ENCODE results near the gene FADD.

Gene FADD

GRCh38 chr11:70204466-70204799, 1.3 kb downstream of the FADD start:
- H3K9me3 Mint-ChIP-seq, result peaks cover 4% of the 10 kb centered on the region

GRCh38 chr11:70205049-70205725, 2.1 kb downstream of the FADD start:
- no peak for DNase-seq
- Mint-ChIP-seq H3K36me3 (ENCODE audit: low read depth) (peaks cover 33% of the 10 kb centered on the region), H3K27ac (peak overlapping the region; percentile 43)

More at GRCh38 chr11:70204466-70204799, 1.3 kb downstream of the FADD start:
- no peak for DNase-seq
- peaks cover 43% of the 10 kb centered on the region for H3K4me1 Mint-ChIP-seq
- TF ChIP-seq, protein P1, sequence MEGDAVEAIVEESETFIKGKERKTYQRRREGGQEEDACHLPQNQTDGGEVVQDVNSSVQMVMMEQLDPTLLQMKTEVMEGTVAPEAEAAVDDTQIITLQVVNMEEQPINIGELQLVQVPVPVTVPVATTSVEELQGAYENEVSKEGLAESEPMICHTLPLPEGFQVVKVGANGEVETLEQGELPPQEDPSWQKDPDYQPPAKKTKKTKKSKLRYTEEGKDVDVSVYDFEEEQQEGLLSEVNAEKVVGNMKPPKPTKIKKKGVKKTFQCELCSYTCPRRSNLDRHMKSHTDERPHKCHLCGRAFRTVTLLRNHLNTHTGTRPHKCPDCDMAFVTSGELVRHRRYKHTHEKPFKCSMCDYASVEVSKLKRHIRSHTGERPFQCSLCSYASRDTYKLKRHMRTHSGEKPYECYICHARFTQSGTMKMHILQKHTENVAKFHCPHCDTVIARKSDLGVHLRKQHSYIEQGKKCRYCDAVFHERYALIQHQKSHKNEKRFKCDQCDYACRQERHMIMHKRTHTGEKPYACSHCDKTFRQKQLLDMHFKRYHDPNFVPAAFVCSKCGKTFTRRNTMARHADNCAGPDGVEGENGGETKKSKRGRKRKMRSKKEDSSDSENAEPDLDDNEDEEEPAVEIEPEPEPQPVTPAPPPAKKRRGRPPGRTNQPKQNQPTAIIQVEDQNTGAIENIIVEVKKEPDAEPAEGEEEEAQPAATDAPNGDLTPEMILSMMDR (IDR thresholded peaks at IDR 0.05), result no peak
- H3K27me3 Mint-ChIP-seq (ENCODE audit: low read depth, poor library complexity), result peaks cover 16% of the 10 kb centered on the region
- H3K27ac Mint-ChIP-seq, result peak overlapping the region; percentile 58
- peaks cover 27% of the 10 kb centered on the region for H3K36me3 Mint-ChIP-seq (ENCODE audit: low read depth)
- peak overlapping the region; percentile 96 for H3K4me3 Mint-ChIP-seq

GRCh38 chr11:70205766-70206165, 2.7 kb downstream of the FADD start:
- Mint-ChIP-seq H3K9me3 (no peaks in the 10 kb centered on the region), H3K4me1 (peaks cover 50% of the 10 kb centered on the region), H3K4me3 (peak overlapping the region; percentile 96), H3K27ac (no peak overlapping the region), H3K36me3 (ENCODE audit: low read depth) (peaks cover 35% of the 10 kb centered on the region), H3K27me3 (ENCODE audit: low read depth, poor library complexity) (peaks cover 8% of the 10 kb centered on the region)
- DNase-seq, result no peak
- TF ChIP-seq, protein P1 (IDR thresholded peaks at IDR 0.05), result no peak

More at GRCh38 chr11:70205049-70205725, 2.1 kb downstream of the FADD start:
- TF ChIP-seq, protein P1 (IDR thresholded peaks at IDR 0.05), result no peak
- Mint-ChIP-seq H3K9me3 (peaks cover under 1% of the 10 kb centered on the region), H3K4me1 (peaks cover 49% of the 10 kb centered on the region), H3K27me3 (ENCODE audit: low read depth, poor library complexity) (peaks cover 9% of the 10 kb centered on the region), H3K4me3 (peak overlapping the region; percentile 96)

GRCh38 chr11:70206226-70206981, 3.3 kb downstream of the FADD start:
- peaks cover 50% of the 10 kb centered on the region for H3K4me1 Mint-ChIP-seq
- peaks cover 8% of the 10 kb centered on the region for H3K27me3 Mint-ChIP-seq (ENCODE audit: low read depth, poor library complexity)
- TF ChIP-seq, protein P1 (IDR thresholded peaks at IDR 0.05), result no peak
- H3K27ac Mint-ChIP-seq, result no peak overlapping the region
- H3K4me3 Mint-ChIP-seq, result peak overlapping the region; percentile 96
- peaks cover 35% of the 10 kb centered on the region for H3K36me3 Mint-ChIP-seq (ENCODE audit: low read depth)
- no peaks in the 10 kb centered on the region for H3K9me3 Mint-ChIP-seq
- DNase-seq, result no peak

GRCh38 chr11:70206982-70207376, 3.9 kb downstream of the FADD start:
- peaks cover 50% of the 10 kb centered on the region for H3K4me1 Mint-ChIP-seq
- peaks cover 3% of the 10 kb centered on the region for H3K27me3 Mint-ChIP-seq (ENCODE audit: low read depth, poor library complexity)
- H3K4me3 Mint-ChIP-seq, result no peak overlapping the region
- peaks cover 35% of the 10 kb centered on the region for H3K36me3 Mint-ChIP-seq (ENCODE audit: low read depth)
- no peak for DNase-seq
- TF ChIP-seq, protein P1 (IDR thresholded peaks at IDR 0.05), result no peak
- H3K9me3 Mint-ChIP-seq, result no peaks in the 10 kb centered on the region
- H3K27ac Mint-ChIP-seq, result no peak overlapping the region

Measured in nephron progenitor cell (in vitro differentiated cells).